AG04449 (cell line): ENCODE measurements around the gene ZNF32.

Experiments used
- CTCF ChIA-PET: fragments of 350-600 bp; formaldehyde crosslinking; extraction: SDS; loops from one replicate; lab custom pipeline; 2021; ENCODE audit warnings: antibody characterized with exemption; lab: Yijun Ruan, JAX
- POLR2A ChIA-PET: fragments of 400-600, 350-600 bp; formaldehyde crosslinking; extraction: SDS; loops from one replicate; lab custom pipeline; 2020; ENCODE audit warnings: antibody characterized with exemption, inconsistent platforms; lab: Yijun Ruan, JAX
- DNase-seq: peaks from one replicate; pipeline ENCODE4 v3.0.0-alpha.2; 2010; ENCODE audit warnings: low read depth, low spot score
- H3K4me3 ChIP-seq: 2 replicates; pipeline ENCODE4 v1.5.1; 2011; ENCODE audit warnings: low read depth, mild to moderate bottlenecking, control low read depth, low read length
- TF ChIP-seq, protein P1 (sequence below): IDR thresholded peaks from one replicate; pipeline ENCODE4 v1.5.1; 2011; ENCODE audit warnings: mild to moderate bottlenecking, moderate library complexity, low read length, control low read depth, inconsistent platforms; ENCODE audit not compliant: insufficient read depth; ENCODE audit errors: missing control alignments

The ZNF32 gene

DNA sequence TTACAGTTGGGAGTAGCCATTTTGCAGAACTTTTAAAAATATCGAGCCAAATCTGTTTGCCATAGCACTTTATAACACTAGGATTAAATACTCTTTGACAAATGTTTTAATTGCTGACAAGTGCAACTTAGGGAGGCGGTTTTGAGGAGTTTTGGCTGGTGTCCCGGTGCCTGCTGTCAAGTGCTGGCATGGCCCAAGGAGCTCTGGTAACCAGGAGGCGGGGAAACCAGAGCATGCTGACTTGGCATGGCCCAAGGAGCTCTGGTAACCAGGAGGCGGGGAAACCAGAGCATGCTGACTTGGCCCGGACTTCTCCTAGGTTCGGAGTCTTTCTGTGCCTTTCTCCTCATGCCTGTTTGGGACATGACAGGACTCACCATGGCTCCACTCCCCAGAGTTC lies 30.8 kb upstream of the ZNF32 start:
- POLR2A ChIA-PET: no interaction called here
- no peak for DNase-seq
- TF ChIP-seq, protein P1, sequence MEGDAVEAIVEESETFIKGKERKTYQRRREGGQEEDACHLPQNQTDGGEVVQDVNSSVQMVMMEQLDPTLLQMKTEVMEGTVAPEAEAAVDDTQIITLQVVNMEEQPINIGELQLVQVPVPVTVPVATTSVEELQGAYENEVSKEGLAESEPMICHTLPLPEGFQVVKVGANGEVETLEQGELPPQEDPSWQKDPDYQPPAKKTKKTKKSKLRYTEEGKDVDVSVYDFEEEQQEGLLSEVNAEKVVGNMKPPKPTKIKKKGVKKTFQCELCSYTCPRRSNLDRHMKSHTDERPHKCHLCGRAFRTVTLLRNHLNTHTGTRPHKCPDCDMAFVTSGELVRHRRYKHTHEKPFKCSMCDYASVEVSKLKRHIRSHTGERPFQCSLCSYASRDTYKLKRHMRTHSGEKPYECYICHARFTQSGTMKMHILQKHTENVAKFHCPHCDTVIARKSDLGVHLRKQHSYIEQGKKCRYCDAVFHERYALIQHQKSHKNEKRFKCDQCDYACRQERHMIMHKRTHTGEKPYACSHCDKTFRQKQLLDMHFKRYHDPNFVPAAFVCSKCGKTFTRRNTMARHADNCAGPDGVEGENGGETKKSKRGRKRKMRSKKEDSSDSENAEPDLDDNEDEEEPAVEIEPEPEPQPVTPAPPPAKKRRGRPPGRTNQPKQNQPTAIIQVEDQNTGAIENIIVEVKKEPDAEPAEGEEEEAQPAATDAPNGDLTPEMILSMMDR: no peak
- CTCF ChIA-PET: interaction anchor here (2.1 kb wide), 1 partner anchor 10 kb away, joined by 6 read pairs; no protein-coding TSS in a partner anchor
- no peak overlapping the region for H3K4me3 ChIP-seq

GRCh38 chr10:43678654-43679053 lies 30.0 kb upstream of the ZNF32 start:
- DNase-seq: no peak
- TF ChIP-seq, protein P1: no peak
- CTCF ChIA-PET: no interaction called here
- H3K4me3 ChIP-seq: no peak overlapping the region
- POLR2A ChIA-PET: no interaction called here

DNA sequence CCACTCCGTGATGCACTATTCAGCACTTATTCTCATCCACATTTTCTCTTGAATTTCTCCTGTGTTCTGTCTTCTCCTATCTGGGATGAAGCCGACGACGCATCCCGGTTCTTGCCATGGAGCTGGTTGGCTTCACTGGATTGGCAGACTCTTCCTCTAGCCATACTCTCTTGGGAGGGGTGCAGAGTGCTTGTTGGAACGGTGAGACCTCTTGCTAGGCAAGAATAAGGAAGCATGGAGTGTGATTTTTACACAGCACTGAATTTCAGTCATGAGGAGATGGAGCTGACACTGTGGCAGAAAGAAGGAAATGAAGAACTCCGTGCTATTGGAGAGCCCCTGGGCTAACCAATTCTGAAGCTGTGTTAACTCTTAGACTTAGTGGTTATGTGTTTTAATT lies 28.2 kb upstream of the ZNF32 start:
- no peak overlapping the region for H3K4me3 ChIP-seq
- TF ChIP-seq, protein P1: no peak
- no peak for DNase-seq
- ChIA-PET POLR2A (no interaction called here), CTCF (interaction anchor here (1.1 to 2.0 kb wide), 6 partner anchors 9 to 1184 kb away, joined by 3 to 8 read pairs (median 4); no protein-coding TSS in a partner anchor)

DNA sequence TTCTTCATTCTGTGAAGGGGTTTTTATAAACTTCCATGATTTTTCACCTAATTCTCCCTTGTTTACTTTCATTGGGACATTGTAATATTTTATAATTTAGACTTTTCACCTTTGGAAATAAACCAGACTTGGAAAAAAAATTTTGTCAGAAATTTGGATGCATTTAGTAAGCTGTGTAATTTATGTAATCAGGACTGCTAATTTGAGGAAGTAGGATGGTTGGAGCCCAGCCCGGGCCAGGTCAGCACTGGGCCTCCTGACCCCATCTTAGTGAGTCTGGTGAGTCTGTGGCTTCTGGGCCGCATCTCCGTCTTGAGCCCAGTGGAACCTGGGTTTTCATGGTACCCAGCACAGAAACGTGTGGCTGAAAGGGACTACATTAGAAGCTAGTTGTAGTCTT lies 27.6 kb upstream of the ZNF32 start:
- TF ChIP-seq, protein P1: no peak
- ChIA-PET CTCF (interaction anchor here (0.8 to 2.0 kb wide), 8 partner anchors 10 to 1188 kb away, joined by 3 to 8 read pairs (median 4); no protein-coding TSS in a partner anchor), POLR2A (no interaction called here)
- DNase-seq: no peak
- no peak overlapping the region for H3K4me3 ChIP-seq

DNA sequence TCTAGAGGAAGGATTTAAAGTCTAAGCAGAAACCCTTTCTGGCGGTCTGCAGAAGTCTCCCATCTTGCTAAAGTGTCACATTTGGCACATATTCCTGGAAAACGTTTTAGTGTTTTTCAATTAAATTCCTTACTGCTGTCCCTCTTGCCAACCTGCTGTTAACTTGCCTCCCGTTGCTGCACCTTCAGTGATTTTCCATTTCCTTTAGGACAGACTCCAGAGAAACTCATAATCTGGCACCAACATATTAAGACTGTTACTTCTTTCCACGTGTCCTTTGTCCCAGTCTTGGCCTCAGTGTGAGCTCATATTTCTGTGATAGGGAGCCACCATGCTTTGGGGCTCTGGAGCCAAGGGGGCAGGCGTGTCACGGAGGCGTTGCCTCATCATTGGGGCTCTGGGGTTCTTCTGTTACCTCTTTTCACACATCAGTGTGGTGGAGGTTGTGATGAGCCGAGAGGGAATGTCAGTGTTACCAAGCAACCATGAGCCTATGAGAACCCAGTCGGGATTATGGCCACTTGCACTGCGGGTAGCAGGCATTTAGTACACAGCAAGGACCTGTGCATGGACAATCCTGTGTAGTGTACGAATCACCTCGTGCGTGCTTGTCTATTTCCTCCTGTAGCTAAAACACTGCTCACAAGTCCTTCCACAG lies 26.0 kb upstream of the ZNF32 start:
- TF ChIP-seq, protein P1: no peak
- no peak overlapping the region for H3K4me3 ChIP-seq
- POLR2A ChIA-PET: no interaction called here
- CTCF ChIA-PET: interaction anchor here (1.2 to 6.6 kb wide), 9 partner anchors 8 to 1190 kb away, joined by 3 to 106 read pairs (median 12); partner anchors contain the start of gene CXCL12
- DNase-seq: no peak

GRCh38 chr10:43673471-43673870 lies 24.8 kb upstream of the ZNF32 start:
- no peak for DNase-seq
- H3K4me3 ChIP-seq: no peak overlapping the region
- TF ChIP-seq, protein P1: no peak
- ChIA-PET POLR2A (no interaction called here), CTCF (interaction anchor here (1.3 to 6.6 kb wide), 11 partner anchors 9 to 1191 kb away, joined by 3 to 106 read pairs (median 10); partner anchors contain the start of gene CXCL12)
